ENCODE data around the gene COL13A1. TPM values are rescaled to one million over a fixed set of nuclear protein-coding genes. Genes with fewer than 3 reads are reported as not detected.
A peak's percentile ranks its signal among the peaks of the same experiment; 100 is the strongest.

The COL13A1 gene
- total RNA-seq, 6 experiments from 2014 or later: 0.18 to 0.44 (median 0.30) TPM; not detected in 2

- no peaks in the 10 kb centered on the region for H3K27me3 ChIP-seq
- TF ChIP-seq POLR2A (IDR thresholded peaks at IDR 0.05) (no peak), CTCF (IDR thresholded peaks at IDR 0.05) (no peak)
- no peaks in the 10 kb centered on the region for H3K9me3 ChIP-seq
- intact Hi-C loops (cut with DNase I): no loop called here
- 45% methylated on average over 5 of the region's 5 CpGs for WGBS (ENCODE audit: insufficient coverage, low coverage, low lambda C conversion rate, missing lambda C conversion rate)
- ATAC-seq (no peak), DNase-seq (no peak)
- no peak overlapping the region for H3K27ac ChIP-seq
- no peaks in the 10 kb centered on the region for H3K4me1 ChIP-seq
- H3K4me3 ChIP-seq: no peak overlapping the region
- no peaks in the 10 kb centered on the region for H3K36me3 ChIP-seq
Measured at GRCh38 chr10:69925111-69925510, 123.4 kb downstream of the COL13A1 start.

GRCh38 chr10:69928339-69928738 is 126.6 kb downstream of the COL13A1 start:
- ATAC-seq: no peak
- no peaks in the 10 kb centered on the region for H3K36me3 ChIP-seq
- no peaks in the 10 kb centered on the region for H3K9me3 ChIP-seq
- intact Hi-C loops (cut with DNase I): no loop called here
- no peaks in the 10 kb centered on the region for H3K27me3 ChIP-seq
- DNase-seq: no peak
- WGBS (ENCODE audit: insufficient coverage, low coverage, low lambda C conversion rate, missing lambda C conversion rate): 58% methylated on average over 3 of the region's 3 CpGs
- no peaks in the 10 kb centered on the region for H3K4me1 ChIP-seq
- no peak overlapping the region for H3K27ac ChIP-seq
- TF ChIP-seq CTCF (IDR thresholded peaks at IDR 0.05) (no peak), POLR2A (IDR thresholded peaks at IDR 0.05) (no peak)
- H3K4me3 ChIP-seq: no peak overlapping the region

GRCh38 chr10:69929575-69929974 is 127.9 kb downstream of the COL13A1 start:
- intact Hi-C loops (cut with DNase I): no loop called here
- no peak overlapping the region for H3K27ac ChIP-seq

GRCh38 chr10:69934768-69935167 is 133.1 kb downstream of the COL13A1 start:
- ATAC-seq (no peak), DNase-seq (no peak)
- Histone ChIP-seq H3K36me3 (no peaks in the 10 kb centered on the region), H3K4me1 (no peaks in the 10 kb centered on the region), H3K27ac (no peak overlapping the region), H3K4me3 (no peak overlapping the region), H3K9me3 (no peaks in the 10 kb centered on the region), H3K27me3 (no peaks in the 10 kb centered on the region)
- intact Hi-C loops (cut with DNase I): no loop called here
- no peak for TF ChIP-seq POLR2A (IDR thresholded peaks at IDR 0.05)
- no peak for TF ChIP-seq CTCF (IDR thresholded peaks at IDR 0.05)
- WGBS (ENCODE audit: insufficient coverage, low coverage, low lambda C conversion rate, missing lambda C conversion rate): 63% methylated on average over 2 of the region's 2 CpGs

More at GRCh38 chr10:69929575-69929974, 127.9 kb downstream of the COL13A1 start:
- 55% methylated on average over 2 of the region's 3 CpGs for WGBS (ENCODE audit: insufficient coverage, low coverage, low lambda C conversion rate, missing lambda C conversion rate)
- DNase-seq: no peak
- ATAC-seq: no peak
- Histone ChIP-seq H3K4me1 (no peaks in the 10 kb centered on the region), H3K27me3 (no peaks in the 10 kb centered on the region), H3K36me3 (no peaks in the 10 kb centered on the region), H3K9me3 (no peaks in the 10 kb centered on the region), H3K4me3 (no peak overlapping the region)
- no peak for TF ChIP-seq CTCF (IDR thresholded peaks at IDR 0.05)
- no peak for TF ChIP-seq POLR2A (IDR thresholded peaks at IDR 0.05)

- intact Hi-C loops (cut with DNase I): no loop called here
- H3K9me3 ChIP-seq: no peaks in the 10 kb centered on the region
- 31% methylated on average over 2 of the region's 3 CpGs for WGBS (ENCODE audit: insufficient coverage, low coverage, low lambda C conversion rate, missing lambda C conversion rate)
- no peaks in the 10 kb centered on the region for H3K27me3 ChIP-seq
- no peaks in the 10 kb centered on the region for H3K36me3 ChIP-seq
- DNase-seq (no peak), ATAC-seq (peak in 3 of 4 donors; percentile 13 to 39 (median 24))
- H3K27ac ChIP-seq: no peak overlapping the region
- H3K4me3 ChIP-seq: no peak overlapping the region
- TF ChIP-seq CTCF (IDR thresholded peaks at IDR 0.05) (peak in 1 of 4 donors; percentile 7), POLR2A (IDR thresholded peaks at IDR 0.05) (no peak)
- H3K4me1 ChIP-seq: no peaks in the 10 kb centered on the region
Measured at GRCh38 chr10:69936091-69936490, 134.4 kb downstream of the COL13A1 start.
